Activated B cell treated with CpG ODN at 0.5 μM for 24 hours (primary cell): ENCODE measurements around the gene LSAMP. TPM values are rescaled to one million over a fixed set of nuclear protein-coding genes. Genes with fewer than 3 reads are reported as not detected.

ENCODE experiments used
- ATAC-seq: fragments of 200-7000 bp; cut with Tn5 transposase; one replicate; pipeline ENCODE4 v1.10.0; 2021; ENCODE audit warnings: low read depth, mild to moderate bottlenecking, moderate library complexity
- CTCF ChIA-PET: fragments of 350-600 bp; sonication (Branson Sonifier 250); formaldehyde crosslinking; loops from one replicate; lab custom pipeline; 2021; ENCODE audit warnings: antibody characterized with exemption; lab: Charles Lee
- POLR2A ChIA-PET: fragments of 350-600 bp; sonication (Branson Sonifier 250); formaldehyde crosslinking; loops from one replicate; lab custom pipeline; 2021; ENCODE audit warnings: antibody characterized with exemption; lab: Charles Lee
- DNase-seq: peaks from one replicate; pipeline ENCODE4 v3.0.0; 2022
- H3K27ac Mint-ChIP-seq: one replicate; pipeline ENCODE4 v1.8.0; 2020; ENCODE audit warnings: mixed read lengths
- H3K27me3 Mint-ChIP-seq: one replicate; pipeline ENCODE4 v1.8.0; 2021; ENCODE audit warnings: mixed read lengths
- H3K36me3 Mint-ChIP-seq: one replicate; pipeline ENCODE4 v1.8.0; 2021; ENCODE audit warnings: low read depth, mixed read lengths
- H3K4me1 Mint-ChIP-seq: one replicate; pipeline ENCODE4 v1.8.0; 2021; ENCODE audit warnings: mixed read lengths
- H3K4me3 Mint-ChIP-seq: one replicate; pipeline ENCODE4 v1.8.0; 2020; ENCODE audit warnings: mild to moderate bottlenecking, mixed read lengths
- H3K9me3 Mint-ChIP-seq: one replicate; pipeline ENCODE4 v1.8.0; 2020; ENCODE audit warnings: mixed read lengths
- intact Hi-C: fragments of 100-400 bp; cut with micrococcal nuclease; formaldehyde crosslinking; loops from one replicate; pipeline ENCODE4 v1.15.1; 2024
- total RNA-seq: library from RNA; stranded (reverse); gene quantifications from 2 replicates; pipeline ENCODE4 v1.2.3, GENCODE V29; 2022
- TF ChIP-seq, protein P1 (sequence below): fragments of 200-600 bp; IDR thresholded peaks from one replicate; pipeline ENCODE4 v1.8.0; 2022; ENCODE audit warnings: antibody characterized with exemption, mild to moderate bottlenecking

Gene LSAMP
- total RNA-seq, 1 donor from 2014 or later = 0.16 TPM

DNA sequence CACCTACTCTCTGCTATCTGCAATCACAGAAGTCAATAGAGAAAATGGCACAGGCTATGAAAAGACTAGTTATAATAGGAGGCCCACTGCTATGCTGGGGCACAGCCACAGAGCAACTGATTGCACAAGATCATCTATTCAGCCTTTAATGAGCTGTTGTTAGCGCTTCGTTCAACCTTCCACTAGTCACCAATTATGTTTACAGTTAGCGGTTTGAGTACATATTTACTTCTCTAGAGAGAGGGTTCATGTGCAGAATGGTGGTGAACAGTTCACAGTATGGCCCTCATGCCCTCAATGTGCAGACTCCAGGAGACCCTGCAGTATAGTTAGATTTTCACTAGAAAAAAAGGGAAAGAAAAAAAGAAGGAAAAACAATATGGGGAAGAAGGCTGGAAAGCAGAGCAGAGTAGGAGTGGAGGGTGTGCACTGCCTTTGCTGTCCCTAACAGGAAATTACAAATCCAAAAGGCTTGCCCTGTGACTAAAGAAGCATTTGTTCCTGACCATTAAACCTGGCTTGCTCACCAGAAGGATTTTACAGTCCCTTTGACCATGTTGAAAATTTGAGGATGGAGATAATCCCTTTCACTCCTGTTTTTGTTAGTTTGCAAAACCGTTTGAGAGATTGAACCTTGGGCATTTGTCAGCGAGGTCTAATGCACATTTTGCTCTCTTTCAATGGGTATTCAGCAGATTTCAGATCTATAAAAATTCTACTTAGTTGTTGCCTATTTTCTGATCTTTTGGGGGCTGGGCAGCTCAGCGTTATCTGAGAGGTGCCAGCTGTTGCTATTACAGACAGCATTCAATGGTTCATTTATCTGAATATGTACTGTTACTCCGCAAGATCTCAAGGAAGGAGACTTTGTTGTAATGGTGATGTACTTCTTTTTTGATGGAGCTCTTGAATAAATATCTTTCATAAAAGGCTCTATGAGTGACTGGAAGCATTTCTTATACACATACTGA lies 296.1 kb downstream of the LSAMP start:
- TF ChIP-seq, protein P1, sequence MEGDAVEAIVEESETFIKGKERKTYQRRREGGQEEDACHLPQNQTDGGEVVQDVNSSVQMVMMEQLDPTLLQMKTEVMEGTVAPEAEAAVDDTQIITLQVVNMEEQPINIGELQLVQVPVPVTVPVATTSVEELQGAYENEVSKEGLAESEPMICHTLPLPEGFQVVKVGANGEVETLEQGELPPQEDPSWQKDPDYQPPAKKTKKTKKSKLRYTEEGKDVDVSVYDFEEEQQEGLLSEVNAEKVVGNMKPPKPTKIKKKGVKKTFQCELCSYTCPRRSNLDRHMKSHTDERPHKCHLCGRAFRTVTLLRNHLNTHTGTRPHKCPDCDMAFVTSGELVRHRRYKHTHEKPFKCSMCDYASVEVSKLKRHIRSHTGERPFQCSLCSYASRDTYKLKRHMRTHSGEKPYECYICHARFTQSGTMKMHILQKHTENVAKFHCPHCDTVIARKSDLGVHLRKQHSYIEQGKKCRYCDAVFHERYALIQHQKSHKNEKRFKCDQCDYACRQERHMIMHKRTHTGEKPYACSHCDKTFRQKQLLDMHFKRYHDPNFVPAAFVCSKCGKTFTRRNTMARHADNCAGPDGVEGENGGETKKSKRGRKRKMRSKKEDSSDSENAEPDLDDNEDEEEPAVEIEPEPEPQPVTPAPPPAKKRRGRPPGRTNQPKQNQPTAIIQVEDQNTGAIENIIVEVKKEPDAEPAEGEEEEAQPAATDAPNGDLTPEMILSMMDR = no peak
- ATAC-seq (no peak), DNase-seq (no peak)
- ChIA-PET CTCF (no interaction called here), POLR2A (no interaction called here)
- no peaks in the 10 kb centered on the region for H3K36me3 Mint-ChIP-seq
- no peak overlapping the region for H3K27ac Mint-ChIP-seq
- H3K4me3 Mint-ChIP-seq = no peak overlapping the region
- intact Hi-C loops = no loop called here
- H3K4me1 Mint-ChIP-seq = no peaks in the 10 kb centered on the region
- H3K27me3 Mint-ChIP-seq = no peaks in the 10 kb centered on the region
- peaks cover 8% of the 10 kb centered on the region for H3K9me3 Mint-ChIP-seq

DNA sequence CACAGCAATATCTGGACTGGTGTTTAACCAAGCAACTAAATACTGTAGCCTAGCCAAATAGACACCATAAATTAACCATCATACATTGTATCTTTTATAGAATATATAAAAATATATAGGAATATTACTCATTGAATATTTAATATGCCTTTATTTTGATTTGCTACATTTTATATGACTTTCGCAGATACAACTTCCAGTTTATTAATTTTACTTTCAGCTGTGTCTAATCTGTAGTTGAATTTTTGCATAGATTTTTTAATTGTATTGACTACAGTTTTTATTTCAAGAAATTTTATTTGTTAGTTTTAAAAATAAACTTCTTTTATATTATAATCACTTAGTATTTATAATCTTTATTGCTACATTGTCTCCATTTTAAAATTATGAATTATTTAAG lies 299.7 kb downstream of the LSAMP start:
- Mint-ChIP-seq H3K27ac (no peak overlapping the region), H3K9me3 (peaks cover 8% of the 10 kb centered on the region), H3K27me3 (no peaks in the 10 kb centered on the region), H3K36me3 (no peaks in the 10 kb centered on the region), H3K4me3 (no peak overlapping the region), H3K4me1 (no peaks in the 10 kb centered on the region)
- DNase-seq = no peak
- intact Hi-C loops = no loop called here
- CTCF ChIA-PET = no interaction called here
- no peak for ATAC-seq
- TF ChIP-seq, protein P1 = no peak
- POLR2A ChIA-PET = no interaction called here

DNA sequence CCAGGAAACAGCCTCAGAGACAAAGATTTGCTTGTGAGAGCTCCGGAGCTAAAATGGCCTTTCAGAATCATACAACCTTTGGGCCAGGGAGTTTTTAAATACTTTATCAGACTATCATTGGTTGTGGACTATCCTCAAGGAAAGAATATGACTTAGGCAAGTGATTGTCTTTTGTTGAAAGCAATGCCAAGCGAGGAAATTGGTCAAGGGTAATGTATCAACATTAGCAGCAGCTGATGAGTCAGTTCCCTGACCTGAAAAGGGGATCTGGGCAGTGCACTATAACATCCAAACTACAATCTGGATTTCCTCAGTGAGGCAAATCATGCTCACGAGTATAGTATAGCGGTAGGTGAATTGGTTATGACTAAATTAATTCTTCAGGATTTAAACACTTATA lies 303.6 kb downstream of the LSAMP start:
- TF ChIP-seq, protein P1 = no peak
- DNase-seq (no peak), ATAC-seq (no peak)
- ChIA-PET POLR2A (no interaction called here), CTCF (no interaction called here)
- no peaks in the 10 kb centered on the region for H3K36me3 Mint-ChIP-seq
- no peaks in the 10 kb centered on the region for H3K4me1 Mint-ChIP-seq
- H3K27me3 Mint-ChIP-seq = no peaks in the 10 kb centered on the region
- H3K4me3 Mint-ChIP-seq = no peak overlapping the region
- peaks cover 8% of the 10 kb centered on the region for H3K9me3 Mint-ChIP-seq
- intact Hi-C loops = no loop called here
- H3K27ac Mint-ChIP-seq = no peak overlapping the region

DNA sequence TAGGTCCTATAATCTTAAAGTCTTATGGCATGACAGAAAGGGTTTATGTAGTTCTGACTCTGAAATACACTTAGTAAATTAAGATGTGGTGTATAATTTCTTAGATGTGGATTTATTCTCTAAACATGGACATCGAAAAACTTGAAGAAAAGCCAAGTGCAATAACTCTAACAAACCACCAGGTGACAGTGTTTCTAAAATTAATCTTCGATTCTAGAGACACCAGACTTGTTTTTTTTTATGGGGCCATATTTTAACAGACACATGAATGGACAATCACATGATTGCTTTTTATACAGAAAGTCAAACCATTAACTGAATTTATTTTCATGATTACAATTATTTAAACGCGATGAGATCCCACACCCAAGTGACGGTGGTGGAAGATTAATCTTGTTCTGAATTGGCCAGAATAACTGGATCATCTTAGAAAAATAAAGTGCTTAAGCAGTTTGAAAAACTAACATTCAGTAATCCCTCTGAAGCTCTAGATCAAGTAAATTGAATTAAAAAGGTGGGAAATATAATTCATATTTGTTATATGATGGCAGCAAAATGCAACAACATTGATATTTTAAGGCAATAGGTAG lies 305.1 kb downstream of the LSAMP start:
- Mint-ChIP-seq H3K4me3 (no peak overlapping the region), H3K4me1 (no peaks in the 10 kb centered on the region), H3K36me3 (no peaks in the 10 kb centered on the region), H3K27me3 (no peaks in the 10 kb centered on the region), H3K9me3 (peaks cover 3% of the 10 kb centered on the region), H3K27ac (no peak overlapping the region)
- intact Hi-C loops = no loop called here
- ATAC-seq = no peak
- TF ChIP-seq, protein P1 = no peak
- DNase-seq = no peak
- ChIA-PET CTCF (no interaction called here), POLR2A (no interaction called here)

DNA sequence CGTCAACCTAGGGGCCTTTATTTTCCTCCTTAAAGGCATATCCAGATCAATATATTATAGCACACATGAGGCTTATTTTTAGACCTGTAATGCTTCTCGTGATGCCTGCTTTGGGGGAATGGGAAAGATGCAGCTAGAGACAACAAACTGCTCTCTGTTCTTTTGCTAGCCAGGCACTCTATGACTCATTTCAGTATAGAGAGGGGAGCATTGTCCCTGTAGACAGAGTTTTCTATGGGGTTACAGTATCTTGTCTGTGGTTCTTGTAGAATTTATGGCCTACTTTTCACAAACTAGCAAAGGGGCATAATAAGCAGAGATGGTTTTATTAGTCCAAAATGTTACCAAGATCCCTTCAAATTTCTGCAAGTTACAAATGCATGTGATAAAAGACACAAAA lies 305.6 kb downstream of the LSAMP start:
- Mint-ChIP-seq H3K9me3 (no peaks in the 10 kb centered on the region), H3K4me3 (no peak overlapping the region), H3K27ac (no peak overlapping the region), H3K4me1 (no peaks in the 10 kb centered on the region), H3K36me3 (no peaks in the 10 kb centered on the region), H3K27me3 (no peaks in the 10 kb centered on the region)
- TF ChIP-seq, protein P1 = no peak
- DNase-seq (no peak), ATAC-seq (no peak)
- ChIA-PET POLR2A (no interaction called here), CTCF (no interaction called here)
- intact Hi-C loops = no loop called here
